Amniotic epithelial cell (primary cell): ENCODE results near the gene APBB2.
"Not testable (repeated sequence)": the region's sequence is repeated elsewhere in the genome, so short reads cannot be mapped to it uniquely, and the experiment has no call there.

Experiments
- DNase-seq: peaks from one replicate; pipeline ENCODE4 v3.0.0-alpha.2; 2010; ENCODE audit warnings: low read depth

The APBB2 gene

GRCh38 chr4:41014158-41014557, 200.2 kb downstream of the APBB2 start:
- DNase-seq, result no peak

- no peak for DNase-seq
Observed at GRCh38 chr4:41013746-41014145, 200.6 kb downstream of the APBB2 start.

- DNase-seq, result no peak
Observed at GRCh38 chr4:41012911-41013310, 201.4 kb downstream of the APBB2 start.

- DNase-seq, result peak; percentile 62
Observed at GRCh38 chr4:41012293-41012692, 202.0 kb downstream of the APBB2 start.

- DNase-seq, result peak; percentile 64
Observed at GRCh38 chr4:41009411-41009810, 204.9 kb downstream of the APBB2 start.

GRCh38 chr4:41006141-41006540, 208.2 kb downstream of the APBB2 start:
- DNase-seq, result no peak

- DNase-seq, result no peak
Observed at GRCh38 chr4:41002309-41002708, 212.0 kb downstream of the APBB2 start.

GRCh38 chr4:41000356-41000755, 214.0 kb downstream of the APBB2 start:
- DNase-seq, result no peak

GRCh38 chr4:40998675-40999358, 215.5 kb downstream of the APBB2 start:
- DNase-seq, result peak; percentile 91

- peak; percentile 91 for DNase-seq
Observed at GRCh38 chr4:40995850-40996249, 218.5 kb downstream of the APBB2 start.

GRCh38 chr4:40994321-40994720, 220.0 kb downstream of the APBB2 start:
- peak; percentile 92 for DNase-seq

- not testable (repeated sequence) for DNase-seq
Observed at GRCh38 chr4:40993296-40993693, 221.0 kb downstream of the APBB2 start.

GRCh38 chr4:40992472-40993295, 221.7 kb downstream of the APBB2 start:
- DNase-seq, result peak; percentile 97

- no peak for DNase-seq
Observed at GRCh38 chr4:40991908-40992307, 222.4 kb downstream of the APBB2 start.

- no peak for DNase-seq
Observed at GRCh38 chr4:40990899-40991265, 223.5 kb downstream of the APBB2 start.

GRCh38 chr4:40990236-40990898, 224.0 kb downstream of the APBB2 start:
- peak; percentile 98 for DNase-seq

GRCh38 chr4:40987151-40987550, 227.2 kb downstream of the APBB2 start:
- DNase-seq, result no peak

- DNase-seq, result no peak
Observed at GRCh38 chr4:40986375-40986774, 228.0 kb downstream of the APBB2 start.

- no peak for DNase-seq
Observed at GRCh38 chr4:40984051-40984450, 230.3 kb downstream of the APBB2 start.

GRCh38 chr4:40980318-40980883, 233.9 kb downstream of the APBB2 start:
- DNase-seq, result peak; percentile 38

- DNase-seq, result no peak
Observed at GRCh38 chr4:40978548-40978947, 235.8 kb downstream of the APBB2 start.

GRCh38 chr4:40976343-40976742, 238.0 kb downstream of the APBB2 start:
- peak; percentile 66 for DNase-seq

- DNase-seq, result no peak
Observed at GRCh38 chr4:40972722-40973121, 241.6 kb downstream of the APBB2 start.
